Fibroblast of upper back skin (primary cell): ENCODE data around the gene TP53I3.
"Not testable (repeated sequence)": the region's sequence is repeated elsewhere in the genome, so short reads cannot be mapped to it uniquely, and the experiment has no call there.

ENCODE experiments used
- DNase-seq: peaks from one replicate; pipeline ENCODE4 v3.0.0-alpha.2; 2013

TP53I3 gene

GRCh38 chr2:24051833-24052232, 32.8 kb downstream of the TP53I3 start:
- DNase-seq = no peak

DNA sequence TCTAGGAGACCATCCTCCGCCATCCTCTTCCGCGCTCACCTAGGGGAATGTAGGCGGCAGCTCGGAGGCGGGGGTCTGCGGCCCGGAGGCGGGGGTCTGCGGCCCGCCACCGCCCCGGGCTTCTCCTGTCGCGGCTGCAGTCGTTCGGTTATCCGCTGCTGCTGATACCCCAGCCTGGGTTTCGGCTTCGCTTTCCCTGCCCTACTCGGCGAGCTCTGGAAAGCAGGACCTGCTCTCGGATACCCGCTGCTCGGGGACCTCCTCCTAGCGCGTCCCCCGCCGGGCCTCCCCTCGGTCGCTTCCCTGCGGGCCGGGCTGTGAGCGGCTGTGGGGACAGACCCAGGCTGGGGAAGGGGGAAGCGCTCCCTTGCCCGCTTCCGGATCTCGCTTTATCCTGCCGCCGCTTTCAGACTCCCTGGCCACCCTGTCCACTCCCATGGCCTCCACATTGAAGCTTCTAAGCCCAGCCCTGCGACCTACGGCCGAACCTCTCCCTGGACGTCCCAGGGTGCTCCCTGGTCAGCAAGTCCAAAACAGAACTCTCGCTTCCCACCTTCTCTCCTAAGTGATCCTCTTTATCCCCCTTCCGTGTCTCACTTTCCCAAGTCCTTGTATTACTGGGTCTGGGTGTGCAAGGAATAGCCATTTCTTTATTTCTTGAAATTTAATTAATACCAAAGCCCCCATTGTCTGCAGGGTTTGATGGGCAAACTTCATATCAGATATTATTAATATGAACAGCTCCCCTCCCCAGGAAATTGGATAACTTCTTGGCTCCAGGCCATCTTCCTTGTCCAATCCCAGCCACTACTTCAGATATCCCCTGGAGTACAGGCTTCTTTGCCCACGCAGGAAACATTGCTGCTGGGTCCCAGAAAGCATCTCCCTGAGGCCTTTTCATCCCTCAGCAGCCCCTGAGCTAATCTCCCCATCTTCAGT, 34.3 kb downstream of the TP53I3 start:
- DNase-seq = no peak

GRCh38 chr2:24049485-24050021, 35.1 kb downstream of the TP53I3 start, which contains the start of gene FKBP1B:
FKBP1B (plus strand) TSS chr2:24049741; CDS start chr2:24049850, 109 bp downstream.
- DNase-seq = peak; percentile 31

DNA sequence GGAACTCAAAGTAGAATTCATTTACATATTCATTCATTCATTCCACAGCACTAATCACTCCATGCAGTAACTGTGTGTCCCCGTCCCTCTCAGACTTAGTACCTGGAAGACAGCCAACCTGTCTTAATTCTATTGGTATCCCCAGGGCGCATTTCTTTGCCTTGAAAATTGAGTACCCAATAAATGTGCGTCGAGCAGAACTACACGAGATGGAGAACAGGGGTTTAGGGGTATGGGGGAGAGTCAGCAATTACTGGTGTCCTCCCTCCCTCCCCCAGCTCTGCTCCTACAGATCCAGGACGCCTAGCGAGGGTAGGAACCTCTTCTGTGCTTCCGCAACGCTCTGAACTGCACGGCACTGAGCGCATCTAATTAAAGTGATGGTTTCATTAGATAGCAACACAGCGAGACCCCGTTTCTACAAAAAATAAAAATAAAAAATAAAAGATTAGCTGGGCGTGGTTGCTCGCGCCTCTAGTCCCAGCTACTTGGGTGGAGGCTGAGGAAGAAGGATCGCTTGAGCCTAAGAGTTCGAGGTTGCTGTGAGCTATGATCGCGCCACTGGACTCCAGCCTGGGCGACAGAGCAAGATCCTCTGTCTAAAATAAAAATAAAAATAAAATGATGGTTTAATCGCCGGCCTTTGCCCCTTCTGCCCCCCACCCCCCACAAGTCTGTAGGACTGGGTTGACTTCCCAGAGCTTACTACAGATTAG, 35.7 kb downstream of the TP53I3 start:
- DNase-seq = no peak

GRCh38 chr2:24047703-24048033, 37.0 kb downstream of the TP53I3 start:
- no peak for DNase-seq

DNA sequence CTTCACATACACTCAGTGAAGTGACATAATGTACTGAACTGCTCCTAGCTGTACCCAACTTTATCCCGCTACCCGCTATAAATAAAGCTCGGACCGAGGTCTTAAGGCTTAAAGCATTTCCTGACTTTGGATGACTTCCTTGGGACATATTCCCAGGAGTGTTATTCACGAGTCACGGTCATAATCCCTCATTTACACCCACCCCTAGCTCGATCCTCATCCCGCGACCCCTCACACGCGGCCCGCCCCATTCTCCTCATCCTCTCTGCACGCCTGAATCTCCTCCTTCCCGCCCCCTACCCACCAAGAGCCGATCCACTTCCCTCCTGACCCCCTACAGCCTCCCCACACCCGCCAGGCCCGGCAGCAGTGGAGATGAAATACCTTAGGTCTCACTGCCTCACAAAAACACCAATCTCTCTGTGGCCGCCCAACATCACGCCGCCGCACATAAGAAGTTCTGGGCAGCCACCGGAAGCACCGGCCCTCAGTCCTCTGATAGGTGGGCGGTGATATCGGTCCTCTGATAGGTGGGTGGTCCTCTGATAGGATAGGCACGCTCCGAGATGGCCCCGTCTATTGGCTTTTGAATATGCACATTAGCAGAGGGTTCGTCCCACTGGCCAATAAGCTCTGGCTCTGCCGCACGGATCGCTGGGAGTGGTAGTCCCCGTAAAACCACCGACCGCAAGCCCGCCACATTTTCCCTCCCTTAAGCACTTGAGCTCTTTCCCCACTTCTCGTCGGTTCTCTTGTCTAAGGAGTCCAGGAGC, 37.5 kb downstream of the TP53I3 start, which contains the start of gene WDCP:
Gene WDCP, minus strand, starts transcription at position 462 of the 773 bp plus-strand sequence. CDS start 7,897 bp downstream, outside the sequence.
- DNase-seq = peak; percentile 99

GRCh38 chr2:24046599-24046929, 38.1 kb downstream of the TP53I3 start:
- no peak for DNase-seq

DNA sequence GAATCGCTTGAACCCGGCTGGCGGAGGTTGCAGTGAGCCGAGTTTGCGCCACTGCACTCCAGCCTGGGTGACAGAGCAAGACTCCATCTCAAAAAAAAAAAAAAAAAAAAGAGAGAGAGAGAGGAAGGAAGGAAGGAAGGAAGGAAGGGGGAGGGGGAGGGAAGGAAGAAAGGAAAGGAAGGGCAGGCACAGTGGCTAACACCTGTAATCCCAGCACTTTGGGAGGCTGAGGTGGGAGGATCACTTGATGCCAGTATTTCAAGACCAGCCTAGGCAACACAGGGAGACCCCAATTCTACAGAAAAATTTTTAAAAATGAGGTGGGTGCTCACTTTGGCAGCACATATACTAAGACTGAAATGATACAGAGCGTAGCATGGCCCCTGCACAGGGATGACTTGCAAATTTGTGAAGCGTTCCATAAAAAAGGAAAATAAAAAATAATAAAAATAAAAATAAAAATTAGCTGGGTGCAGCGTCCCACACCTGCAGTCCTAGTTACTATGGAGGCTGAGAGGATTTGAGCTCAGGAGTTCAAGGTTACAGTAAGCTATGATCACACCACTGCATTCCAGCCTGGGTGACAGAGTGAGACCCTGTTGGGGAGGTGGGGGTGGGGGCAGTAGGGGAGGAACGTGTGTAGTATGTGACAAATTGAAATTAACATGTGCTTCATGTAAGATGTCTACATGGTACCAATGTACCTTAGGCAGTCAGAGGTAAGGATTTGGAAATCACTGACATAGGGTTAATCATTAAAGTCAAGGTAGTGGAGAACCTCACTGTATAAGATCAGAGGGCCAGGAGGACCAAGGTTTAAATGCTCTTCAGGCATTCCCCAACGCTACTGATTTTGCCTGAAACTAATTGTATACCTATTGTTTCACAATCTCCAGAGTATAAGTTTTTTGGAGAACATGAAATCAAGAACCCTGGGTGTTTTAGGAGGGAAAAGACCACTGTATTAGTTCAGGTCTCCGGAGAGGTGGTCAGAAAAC, 38.8 kb downstream of the TP53I3 start:
- no peak for DNase-seq

GRCh38 chr2:24043133-24043532, 41.5 kb downstream of the TP53I3 start:
- not testable (repeated sequence) for DNase-seq

GRCh38 chr2:24040511-24040910, 44.1 kb downstream of the TP53I3 start:
- DNase-seq = no peak

DNA sequence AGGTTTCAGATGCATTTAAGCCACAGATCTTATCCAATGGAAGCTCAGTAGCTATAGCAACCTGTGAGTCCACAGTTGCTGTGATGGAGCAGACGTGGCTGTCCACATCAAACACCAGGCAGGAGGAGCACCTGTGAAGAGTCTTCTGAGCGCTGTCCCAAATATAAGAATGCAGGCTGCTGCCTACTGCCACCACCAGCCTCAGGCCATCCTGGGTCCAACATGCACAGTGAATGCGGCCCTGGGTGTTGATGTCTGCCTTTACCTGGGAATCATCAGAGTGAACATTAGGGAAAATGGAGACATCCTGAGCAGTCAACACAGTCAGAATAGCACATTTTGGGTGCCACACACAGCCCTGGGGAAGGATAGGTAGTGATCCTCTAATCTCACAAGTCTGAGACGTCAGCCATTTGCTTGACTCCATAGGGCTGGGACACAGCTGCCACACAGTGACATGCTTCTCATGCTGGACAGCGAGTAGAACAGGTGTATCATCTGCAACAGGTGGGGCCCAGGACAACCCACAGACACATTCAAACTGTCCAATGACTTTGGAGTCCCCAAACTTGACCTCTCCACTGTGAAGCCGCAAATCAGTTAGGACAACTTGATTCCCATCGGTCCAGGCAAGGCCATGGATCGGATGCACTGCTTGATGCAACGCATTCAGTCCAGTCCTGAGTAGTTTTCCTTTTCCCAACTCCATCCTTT, 45.7 kb downstream of the TP53I3 start:
- DNase-seq = no peak
